Panc1 (cell line): ENCODE measurements around the gene URAD. TPM values are rescaled to one million over a fixed set of nuclear protein-coding genes. Genes with fewer than 3 reads are reported as not detected.

ENCODE experiments used
- ATAC-seq: fragments of 200-7000 bp; cut with Tn5 transposase; 2 replicates; pipeline ENCODE4 v1.9.1; 2020; ENCODE audit warnings: mild to moderate bottlenecking, moderate library complexity
- BruUV-seq: library from RNA; stranded (reverse); fragments of 400-500 nt; replicated peaks from 2 replicates; lab custom pipeline; 2021; lab: Mats Ljungman, UMichigan
- CTCF ChIA-PET: fragments of 300-600 bp; sonication (Branson Sonifier 250); formaldehyde crosslinking; loops from one replicate; lab custom pipeline; 2022; ENCODE audit warnings: antibody characterized with exemption; lab: Charles Lee
- POLR2A ChIA-PET: fragments of 300-600 bp; sonication (Branson Sonifier 250); formaldehyde crosslinking; loops from one replicate; lab custom pipeline; 2022; ENCODE audit warnings: antibody characterized with exemption; lab: Charles Lee
- DNase-seq: peaks from one replicate; pipeline ENCODE4 v3.0.0-alpha.2; 2010; ENCODE audit warnings: low read depth, low spot score
- H3K27ac ChIP-seq: 2 replicates; pipeline ENCODE4 v1.5.1; 2011; ENCODE audit warnings: mild to moderate bottlenecking, low read length, inconsistent platforms
- H3K27me3 ChIP-seq: fragments of 200-500 bp; sonication (Bioruptor generic); 2 replicates; pipeline ENCODE4 v1.6.0; 2014; ENCODE audit warnings: low read length, inconsistent platforms; ENCODE audit not compliant: control insufficient read depth, insufficient read depth
- H3K36me3 ChIP-seq: fragments of 200-500 bp; sonication (Bioruptor generic); 2 replicates; pipeline ENCODE4 v1.5.1; 2014; ENCODE audit warnings: inconsistent platforms, mild to moderate bottlenecking, low read length, moderate library complexity; ENCODE audit not compliant: control insufficient read depth, insufficient read depth
- H3K4me1 ChIP-seq: 2 replicates; pipeline ENCODE4 v1.5.1; 2011; ENCODE audit warnings: inconsistent platforms, mild to moderate bottlenecking, low read length, moderate library complexity; ENCODE audit not compliant: control insufficient read depth, insufficient read depth
- H3K4me3 ChIP-seq, 2 experiments: 2 replicates each; pipeline ENCODE4 v1.5.1; 2011 to 2012; ENCODE audit warnings: low read depth in 2 of 2, low read length in 2 of 2, mild to moderate bottlenecking in 2 of 2, inconsistent platforms in 1 of 2, moderate library complexity in 1 of 2
- H3K9me3 ChIP-seq: fragments of 200-500 bp; sonication (Bioruptor generic); 2 replicates; pipeline ENCODE4 v1.5.1; 2014; ENCODE audit warnings: low read depth, mild to moderate bottlenecking, inconsistent platforms, low read length, moderate library complexity; ENCODE audit not compliant: control insufficient read depth, insufficient read depth
- CTCF ChIP-seq: fragments of 450-650 bp; IDR thresholded peaks from 2 replicates; pipeline ENCODE4 v1.5.1; 2017; ENCODE audit warnings: mild to moderate bottlenecking
- POLR2AphosphoS5 ChIP-seq: IDR thresholded peaks from 2 replicates; pipeline ENCODE4 v1.6.1; 2012; ENCODE audit warnings: mild to moderate bottlenecking, low read depth, low read length, moderate library complexity
- REST ChIP-seq, 2 experiments: IDR thresholded peaks; 2 replicates each; pipeline ENCODE4 v1.6.1; 2011 to 2012; ENCODE audit warnings: low read depth in 2 of 2, control low read depth in 1 of 2, low read length in 1 of 2, mild to moderate bottlenecking in 1 of 2, moderate library complexity in 1 of 2; ENCODE audit not compliant: insufficient read depth in 1 of 2
- SIN3A ChIP-seq: IDR thresholded peaks from 2 replicates; pipeline ENCODE4 v1.6.1; 2012; ENCODE audit warnings: low read depth, mild to moderate bottlenecking, low read length, moderate library complexity, borderline replicate concordance; ENCODE audit not compliant: insufficient read depth
- TCF7L2 ChIP-seq: IDR thresholded peaks from 2 replicates; pipeline ENCODE4 v1.6.1; 2011; ENCODE audit warnings: mild to moderate bottlenecking, low read depth, low read length, inconsistent platforms
- in situ Hi-C: cut with HindIII; loops from 2 replicates; pipeline ENCODE4 v1.10.0; 2016; ENCODE audit warnings: low sequenced_read_pairs, low pct_unique_long_range_greater_than_20kb
- intact Hi-C: fragments of 100-400 bp; cut with micrococcal nuclease; formaldehyde crosslinking; loops from one replicate; pipeline ENCODE4 v1.10.0; 2022; ENCODE audit not compliant: unreplicated experiment
- total RNA-seq: library from RNA; stranded (reverse); gene quantifications from one replicate; pipeline ENCODE4 v1.2.1, GENCODE V29; 2021; ENCODE audit not compliant: unreplicated experiment

The URAD gene
- total RNA-seq, 1 experiment from 2014 or later, result not detected

- no peaks in the 10 kb centered on the region for H3K27me3 ChIP-seq
- peak; percentile 97 for ATAC-seq
- H3K27ac ChIP-seq, result peak overlapping the region; percentile 67
- no peak for DNase-seq
- no TSS peak for BruUV-seq
- CTCF ChIA-PET, result interaction anchor here (0.6 to 2.6 kb wide), 10 partner anchors 21 to 691 kb away, joined by 3 to 24 read pairs (median 6); partner anchors contain the start of gene PDX1
- intact Hi-C loops, result loop anchor here (1.0 to 10.0 kb wide), 3 partner anchors 87 to 589 kb away; no protein-coding TSS in a partner anchor
- H3K36me3 ChIP-seq, result no peaks in the 10 kb centered on the region
- in situ Hi-C loops, result loop anchor here (25.0 kb wide), 1 partner anchor 117 kb away; no protein-coding TSS in a partner anchor
- H3K4me1 ChIP-seq, result peaks cover 9% of the 10 kb centered on the region
- POLR2A ChIA-PET, result interaction anchor here (0.5 to 0.7 kb wide), 2 partner anchors 85 to 123 kb away, joined by 3 to 5 read pairs; no protein-coding TSS in a partner anchor
- H3K9me3 ChIP-seq, result no peaks in the 10 kb centered on the region
- TF ChIP-seq POLR2AphosphoS5, result no peak
- TF ChIP-seq REST (IDR thresholded peaks at IDR 0.05; ENCODE audit: insufficient read depth in 1 of 2, low read depth in 2 of 2, low read length in 1 of 2), result no peak
- TF ChIP-seq CTCF, result peak; percentile 96
- TF ChIP-seq TCF7L2, result peak; percentile 68; the same call in 1 of the 2 replicates
- TF ChIP-seq SIN3A, result 0 out of 2 replicates have a peak, but pooled peaks have one; percentile 44
- peak overlapping the region; percentile 52 to 66 for H3K4me3 ChIP-seq
These were observed 34.7 kb downstream of the URAD start for GRCh38 chr13:27953676-27954405.

GRCh38 chr13:27952876-27953675 lies 35.4 kb downstream of the URAD start:
- H3K36me3 ChIP-seq, result no peaks in the 10 kb centered on the region
- ATAC-seq, result peak; percentile 19
- H3K27me3 ChIP-seq, result no peaks in the 10 kb centered on the region
- ChIA-PET CTCF (interaction anchor here (0.6 to 2.6 kb wide), 7 partner anchors 31 to 690 kb away, joined by 3 to 24 read pairs (median 6); partner anchors contain the start of gene PDX1), POLR2A (interaction anchor here (0.7 kb wide), 1 partner anchor 84 kb away, joined by 3 read pairs; no protein-coding TSS in a partner anchor)
- BruUV-seq, result no TSS peak
- intact Hi-C loops, result loop anchor here (1.0 to 10.0 kb wide), 3 partner anchors 86 to 588 kb away; no protein-coding TSS in a partner anchor
- H3K9me3 ChIP-seq, result no peaks in the 10 kb centered on the region
- no peak for DNase-seq
- H3K4me3 ChIP-seq, result peak overlapping the region; percentile 52 to 66
- H3K27ac ChIP-seq, result peak overlapping the region; percentile 67
- no peak for TF ChIP-seq SIN3A
- TF ChIP-seq CTCF, result no peak
- no peak for TF ChIP-seq TCF7L2
- TF ChIP-seq POLR2AphosphoS5, result no peak
- TF ChIP-seq REST (IDR thresholded peaks at IDR 0.05; ENCODE audit: insufficient read depth in 1 of 2, low read depth in 2 of 2, low read length in 1 of 2), result no peak
- in situ Hi-C loops, result loop anchor here (25.0 kb wide), 1 partner anchor 116 kb away; no protein-coding TSS in a partner anchor
- peaks cover 6% of the 10 kb centered on the region; the same call in 1 of the 2 replicates for H3K4me1 ChIP-seq
